Osteoblast (primary cell): ENCODE results near the gene EYA3. TPM values are rescaled to one million over a fixed set of nuclear protein-coding genes. Genes with fewer than 3 reads are reported as not detected.

Experiments used
- DNase-seq: peaks from one replicate; pipeline ENCODE4 v3.0.0; 2011; ENCODE audit warnings: low spot score, mixed read lengths; ENCODE audit not compliant: insufficient read length; ENCODE audit errors: missing footprints
- H2AFZ ChIP-seq: 2 replicates; pipeline ENCODE4 v1.6.0; 2011; ENCODE audit warnings: mild to moderate bottlenecking, low read length
- H3K27ac ChIP-seq: 2 replicates; pipeline ENCODE4 v1.5.1; 2011; ENCODE audit warnings: mild to moderate bottlenecking, low read depth, low read length, moderate library complexity
- H3K27me3 ChIP-seq: 2 replicates; pipeline ENCODE4 v1.6.0; 2012; ENCODE audit warnings: mild to moderate bottlenecking, control low read depth, inconsistent platforms, low read length, moderate library complexity; ENCODE audit not compliant: insufficient read depth
- H3K36me3 ChIP-seq: 2 replicates; pipeline ENCODE4 v1.5.1; 2011; ENCODE audit warnings: mild to moderate bottlenecking, low read length, control low read depth, moderate library complexity; ENCODE audit not compliant: insufficient read depth
- H3K4me1 ChIP-seq: 2 replicates; pipeline ENCODE4 v1.5.1; 2011; ENCODE audit warnings: mild to moderate bottlenecking, low read length, control low read depth, moderate library complexity; ENCODE audit not compliant: insufficient read depth
- H3K4me2 ChIP-seq: 2 replicates; pipeline ENCODE4 v1.6.0; 2011; ENCODE audit warnings: mild to moderate bottlenecking, low read length; ENCODE audit not compliant: insufficient read depth
- H3K4me3 ChIP-seq: fragments of 200-600 bp; sonication (generic); 3 replicates; pipeline ENCODE4 v1.5.1; 2012; ENCODE audit warnings: mild to moderate bottlenecking, low read length, inconsistent platforms; ENCODE audit not compliant: insufficient read depth
- H3K79me2 ChIP-seq: 2 replicates; pipeline ENCODE4 v1.6.0; 2012; ENCODE audit warnings: mild to moderate bottlenecking, low read length, control low read depth, inconsistent platforms; ENCODE audit not compliant: insufficient read depth
- H3K9me3 ChIP-seq: 2 replicates; pipeline ENCODE4 v1.5.1; 2011; ENCODE audit warnings: low read depth, low read length, control low read depth
- H4K20me1 ChIP-seq: 2 replicates; pipeline ENCODE4 v1.6.0; 2012; ENCODE audit warnings: mild to moderate bottlenecking, low read length, control low read depth; ENCODE audit not compliant: insufficient read depth
- CTCF ChIP-seq: IDR thresholded peaks from 2 replicates; pipeline ENCODE4 v1.5.1; 2011; ENCODE audit warnings: mild to moderate bottlenecking, low read depth, low read length, moderate library complexity; ENCODE audit errors: extremely low read depth
- total RNA-seq: library from RNA; depleted of rRNA; stranded (reverse); fragments of >200 nt; gene quantifications from 2 replicates; pipeline ENCODE4 v1.2.3, GENCODE V29; 2012

The EYA3 gene
- total RNA-seq, 1 donor = 10.9 TPM

GRCh38 chr1:28112388-28113241 is 24.2 kb upstream of the EYA3 start:
- Histone ChIP-seq H3K4me1 (peaks cover 10% of the 10 kb centered on the region), H3K79me2 (no peaks in the 10 kb centered on the region), H3K36me3 (no peaks in the 10 kb centered on the region), H4K20me1 (no peaks in the 10 kb centered on the region), H3K4me3 (no peak overlapping the region), H3K27me3 (no peaks in the 10 kb centered on the region), H3K9me3 (no peaks in the 10 kb centered on the region), H3K27ac (peak overlapping the region; percentile 47), H2AFZ (peak overlapping the region; percentile 93), H3K4me2 (peak overlapping the region; percentile 56)
- no peak for TF ChIP-seq CTCF
- peak; percentile 52 for DNase-seq

- Histone ChIP-seq H3K79me2 (no peaks in the 10 kb centered on the region), H3K4me1 (peaks cover 10% of the 10 kb centered on the region), H3K4me3 (no peak overlapping the region), H2AFZ (no peak overlapping the region), H3K9me3 (no peaks in the 10 kb centered on the region), H3K36me3 (no peaks in the 10 kb centered on the region), H3K4me2 (no peak overlapping the region), H3K27me3 (no peaks in the 10 kb centered on the region), H4K20me1 (no peaks in the 10 kb centered on the region), H3K27ac (no peak overlapping the region)
- no peak for DNase-seq
- TF ChIP-seq CTCF = no peak
Observed at GRCh38 chr1:28111157-28111556, 22.7 kb upstream of the EYA3 start.

- H3K27ac ChIP-seq = no peak overlapping the region
- H3K4me3 ChIP-seq = no peak overlapping the region
- H4K20me1 ChIP-seq = no peaks in the 10 kb centered on the region
- peaks cover 10% of the 10 kb centered on the region for H3K4me1 ChIP-seq
- no peaks in the 10 kb centered on the region for H3K9me3 ChIP-seq
- H3K79me2 ChIP-seq = no peaks in the 10 kb centered on the region
- H3K4me2 ChIP-seq = no peak overlapping the region
- peak; percentile 51 for DNase-seq
- TF ChIP-seq CTCF = no peak
- H3K27me3 ChIP-seq = no peaks in the 10 kb centered on the region
- no peaks in the 10 kb centered on the region for H3K36me3 ChIP-seq
- H2AFZ ChIP-seq = peak overlapping the region; percentile 63
Observed at GRCh38 chr1:28110555-28110954, 22.1 kb upstream of the EYA3 start.

GRCh38 chr1:28109639-28110038 is 21.2 kb upstream of the EYA3 start:
- Histone ChIP-seq H3K4me3 (no peak overlapping the region), H3K4me1 (peaks cover 17% of the 10 kb centered on the region), H3K27me3 (no peaks in the 10 kb centered on the region), H3K27ac (no peak overlapping the region), H3K79me2 (no peaks in the 10 kb centered on the region), H4K20me1 (no peaks in the 10 kb centered on the region), H3K36me3 (no peaks in the 10 kb centered on the region), H2AFZ (no peak overlapping the region), H3K9me3 (no peaks in the 10 kb centered on the region), H3K4me2 (no peak overlapping the region)
- DNase-seq = no peak
- TF ChIP-seq CTCF = no peak
